Measurements from ENCODE around the gene RAD51D.

DNA sequence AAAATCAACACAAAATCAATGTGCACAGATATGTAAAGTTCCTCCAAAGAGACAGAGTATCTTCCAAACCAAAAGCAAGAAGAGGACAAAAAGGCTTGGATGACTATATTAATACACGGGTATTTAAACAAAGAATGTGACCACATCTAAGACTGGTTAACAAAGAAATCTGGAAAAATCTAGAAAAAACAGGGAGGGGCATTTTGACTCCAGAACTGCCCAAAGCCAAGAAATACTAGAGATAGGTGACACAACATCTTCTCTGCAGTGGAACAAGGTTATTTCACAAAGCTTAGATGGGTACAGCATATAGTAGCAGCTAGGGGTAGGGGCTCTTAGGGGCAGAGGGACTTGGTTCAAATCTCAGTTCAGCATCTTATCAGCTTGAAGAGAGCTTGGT lies 66.5 kb downstream of the RAD51D start:
- TF ChIP-seq, protein P1, sequence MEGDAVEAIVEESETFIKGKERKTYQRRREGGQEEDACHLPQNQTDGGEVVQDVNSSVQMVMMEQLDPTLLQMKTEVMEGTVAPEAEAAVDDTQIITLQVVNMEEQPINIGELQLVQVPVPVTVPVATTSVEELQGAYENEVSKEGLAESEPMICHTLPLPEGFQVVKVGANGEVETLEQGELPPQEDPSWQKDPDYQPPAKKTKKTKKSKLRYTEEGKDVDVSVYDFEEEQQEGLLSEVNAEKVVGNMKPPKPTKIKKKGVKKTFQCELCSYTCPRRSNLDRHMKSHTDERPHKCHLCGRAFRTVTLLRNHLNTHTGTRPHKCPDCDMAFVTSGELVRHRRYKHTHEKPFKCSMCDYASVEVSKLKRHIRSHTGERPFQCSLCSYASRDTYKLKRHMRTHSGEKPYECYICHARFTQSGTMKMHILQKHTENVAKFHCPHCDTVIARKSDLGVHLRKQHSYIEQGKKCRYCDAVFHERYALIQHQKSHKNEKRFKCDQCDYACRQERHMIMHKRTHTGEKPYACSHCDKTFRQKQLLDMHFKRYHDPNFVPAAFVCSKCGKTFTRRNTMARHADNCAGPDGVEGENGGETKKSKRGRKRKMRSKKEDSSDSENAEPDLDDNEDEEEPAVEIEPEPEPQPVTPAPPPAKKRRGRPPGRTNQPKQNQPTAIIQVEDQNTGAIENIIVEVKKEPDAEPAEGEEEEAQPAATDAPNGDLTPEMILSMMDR (IDR thresholded peaks at IDR 0.05) = no peak
- TF ChIP-seq POLR2A (IDR thresholded peaks at IDR 0.05) = no peak
- TF ChIP-seq POLR2AphosphoS5 (IDR thresholded peaks at IDR 0.05) = no peak
